ENCODE results near the gene HBP1.

Gene HBP1

GRCh38 chr7:107162475-107162874, 6.3 kb upstream of the HBP1 start:
- peak; percentile 61 for ATAC-seq
- TF ChIP-seq ARNTL (CRISPR knock-in tag; IDR thresholded peaks at IDR 0.05; ENCODE audit: borderline replicate concordance, low read depth) (no peak), RARB (CRISPR knock-in tag; IDR thresholded peaks at IDR 0.05) (no peak), ZNF8 (CRISPR knock-in tag; IDR thresholded peaks at IDR 0.05) (no peak), ZNF70 (CRISPR knock-in tag; IDR thresholded peaks at IDR 0.05) (no peak)

GRCh38 chr7:107164092-107164491, 4.7 kb upstream of the HBP1 start:
- TF ChIP-seq RARB (CRISPR knock-in tag; IDR thresholded peaks at IDR 0.05) (no peak), CSDC2 (CRISPR knock-in tag; IDR thresholded peaks at IDR 0.05) (no peak), PPARA (CRISPR knock-in tag; IDR thresholded peaks at IDR 0.05; ENCODE audit: borderline replicate concordance) (no peak), ISL1 (CRISPR knock-in tag; IDR thresholded peaks at IDR 0.05) (no peak), ESRRG (CRISPR knock-in tag; IDR thresholded peaks at IDR 0.05) (no peak), ZNF565 (CRISPR knock-in tag; conservative IDR thresholded peaks at IDR 0.05; ENCODE audit: low read depth) (no peak), ZC3H10 (CRISPR knock-in tag; IDR thresholded peaks at IDR 0.05) (no peak), SNAI2 (CRISPR knock-in tag; IDR thresholded peaks at IDR 0.05) (no peak), ZNF70 (CRISPR knock-in tag; IDR thresholded peaks at IDR 0.05) (no peak), ZFP3 (CRISPR knock-in tag; IDR thresholded peaks at IDR 0.05) (no peak), TOX (CRISPR knock-in tag; IDR thresholded peaks at IDR 0.05; ENCODE audit: borderline replicate concordance) (no peak), ARNTL (CRISPR knock-in tag; IDR thresholded peaks at IDR 0.05; ENCODE audit: borderline replicate concordance, low read depth) (no peak), TSHZ2 (CRISPR knock-in tag; IDR thresholded peaks at IDR 0.05) (no peak), TCF4 (CRISPR knock-in tag; IDR thresholded peaks at IDR 0.05; ENCODE audit: borderline replicate concordance) (no peak), POU6F1 (CRISPR knock-in tag; IDR thresholded peaks at IDR 0.05; ENCODE audit: borderline replicate concordance, low read depth) (no peak), PATZ1 (CRISPR knock-in tag; IDR thresholded peaks at IDR 0.05; ENCODE audit: borderline replicate concordance) (no peak), CREB5 (CRISPR knock-in tag; IDR thresholded peaks at IDR 0.05; ENCODE audit: low read depth) (no peak), BACH2 (CRISPR knock-in tag; IDR thresholded peaks at IDR 0.05; ENCODE audit: borderline replicate concordance) (no peak)
- ATAC-seq, result no peak

GRCh38 chr7:107165341-107165740, 3.5 kb upstream of the HBP1 start:
- no peak for ATAC-seq
- TF ChIP-seq ARNTL (CRISPR knock-in tag; IDR thresholded peaks at IDR 0.05; ENCODE audit: borderline replicate concordance, low read depth), result no peak
- no peak for TF ChIP-seq CSRNP3 (CRISPR knock-in tag; IDR thresholded peaks at IDR 0.05)
- TF ChIP-seq GLIS3 (CRISPR knock-in tag; IDR thresholded peaks at IDR 0.05), result no peak
- no peak for TF ChIP-seq ZC3H10 (CRISPR knock-in tag; IDR thresholded peaks at IDR 0.05)
- TF ChIP-seq CSDC2 (CRISPR knock-in tag; IDR thresholded peaks at IDR 0.05), result no peak
- TF ChIP-seq SNAI2 (CRISPR knock-in tag; IDR thresholded peaks at IDR 0.05), result no peak
- no peak for TF ChIP-seq ZNF565 (CRISPR knock-in tag; conservative IDR thresholded peaks at IDR 0.05; ENCODE audit: low read depth)
- no peak for TF ChIP-seq ZFP30 (CRISPR knock-in tag; IDR thresholded peaks at IDR 0.05)
- TF ChIP-seq POU6F1 (CRISPR knock-in tag; IDR thresholded peaks at IDR 0.05; ENCODE audit: borderline replicate concordance, low read depth), result no peak
- TF ChIP-seq TCF4 (CRISPR knock-in tag; IDR thresholded peaks at IDR 0.05; ENCODE audit: borderline replicate concordance), result no peak
- no peak for TF ChIP-seq ISL1 (CRISPR knock-in tag; IDR thresholded peaks at IDR 0.05)
- no peak for TF ChIP-seq ZNF70 (CRISPR knock-in tag; IDR thresholded peaks at IDR 0.05)
- TF ChIP-seq ZFP3 (CRISPR knock-in tag; IDR thresholded peaks at IDR 0.05), result no peak
- no peak for TF ChIP-seq RARB (CRISPR knock-in tag; IDR thresholded peaks at IDR 0.05)
- TF ChIP-seq BACH2 (CRISPR knock-in tag; IDR thresholded peaks at IDR 0.05; ENCODE audit: borderline replicate concordance), result no peak
- no peak for TF ChIP-seq ZNF8 (CRISPR knock-in tag; IDR thresholded peaks at IDR 0.05)
- no peak for TF ChIP-seq PPARA (CRISPR knock-in tag; IDR thresholded peaks at IDR 0.05; ENCODE audit: borderline replicate concordance)
- no peak for TF ChIP-seq TSHZ2 (CRISPR knock-in tag; IDR thresholded peaks at IDR 0.05)
